ENCODE data around the gene TRIM7. TPM values are rescaled to one million over a fixed set of nuclear protein-coding genes. Genes with fewer than 3 reads are reported as not detected.
A peak's percentile ranks its signal among the peaks of the same experiment; 100 is the strongest.

TRIM7 gene
- 0.27 TPM for total RNA-seq

DNA sequence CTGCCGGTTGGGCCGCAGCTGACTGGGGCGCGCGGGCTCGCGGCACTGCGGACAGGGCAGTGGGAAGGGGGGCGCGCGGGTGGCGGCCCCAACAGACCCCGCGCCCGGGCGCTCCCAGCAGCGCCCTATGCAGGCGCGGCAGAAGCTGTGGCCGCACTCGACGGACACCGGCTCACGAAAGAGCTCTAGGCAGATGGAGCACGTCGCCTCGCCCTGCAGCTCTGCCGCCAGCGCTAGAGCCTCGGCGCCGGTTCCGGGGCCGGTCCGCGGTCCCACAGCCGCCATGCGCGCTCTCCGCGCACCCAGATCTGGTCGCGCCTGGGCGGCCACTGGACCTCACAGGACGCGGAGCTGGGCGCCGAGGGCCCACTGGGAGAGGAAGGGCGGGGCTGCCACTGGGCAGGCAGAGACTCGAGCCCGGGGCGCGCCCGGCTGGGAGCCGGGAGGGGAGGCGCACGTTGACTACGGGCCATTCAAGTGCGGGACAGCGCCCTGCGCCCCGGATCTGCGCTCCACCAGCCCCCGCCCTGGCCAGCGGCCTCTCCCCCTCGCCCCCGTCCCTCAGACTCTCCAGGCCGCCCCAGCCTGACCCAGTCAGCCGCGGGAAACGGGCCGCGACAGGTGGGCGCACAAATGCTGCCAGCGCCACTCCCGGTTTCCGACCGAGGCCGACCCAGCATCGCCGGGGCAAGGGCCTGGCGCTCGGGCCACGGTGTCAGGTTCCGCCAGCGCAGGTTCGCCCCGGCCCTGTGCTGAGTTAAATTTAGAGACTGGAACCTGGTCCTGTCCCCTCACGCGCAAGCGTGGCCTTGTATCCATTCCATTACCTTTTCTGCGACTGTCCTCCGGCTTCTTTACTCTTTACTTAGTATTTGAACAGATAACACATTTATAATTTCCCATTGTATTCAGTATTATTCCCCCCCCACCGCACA is at the start of gene TRIM7:
Gene TRIM7, minus strand, starts transcription at position 371 of the 935 bp plus-strand sequence. Its CDS starts 86 bp downstream, at position 285.
- DNase-seq (ENCODE audit: low read depth in 2 of 3, low spot score in 2 of 3), result no peak

DNA sequence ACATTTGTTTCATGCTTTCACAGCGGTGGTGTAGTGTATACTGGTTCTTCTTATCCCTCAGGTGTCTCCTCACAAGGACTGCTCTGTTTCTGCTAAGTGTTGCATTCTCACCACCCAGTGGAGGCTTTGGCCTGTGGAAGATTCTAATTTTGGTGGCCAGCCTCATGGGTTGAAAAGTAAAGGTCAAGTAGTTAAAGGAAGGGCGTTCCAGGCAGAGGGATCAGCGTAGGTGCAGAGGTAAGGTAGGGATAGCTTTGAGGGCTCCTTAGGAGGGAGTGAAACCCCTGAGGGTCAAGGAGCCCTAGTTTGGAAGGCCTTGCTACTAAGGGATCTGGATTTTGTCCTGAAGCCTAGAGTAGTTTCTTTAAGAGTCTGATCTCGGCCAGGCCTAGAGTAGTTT is 43.3 kb upstream of the TRIM7 start:
- no peak for DNase-seq (ENCODE audit: low read depth in 2 of 3, low spot score in 2 of 3)

DNA sequence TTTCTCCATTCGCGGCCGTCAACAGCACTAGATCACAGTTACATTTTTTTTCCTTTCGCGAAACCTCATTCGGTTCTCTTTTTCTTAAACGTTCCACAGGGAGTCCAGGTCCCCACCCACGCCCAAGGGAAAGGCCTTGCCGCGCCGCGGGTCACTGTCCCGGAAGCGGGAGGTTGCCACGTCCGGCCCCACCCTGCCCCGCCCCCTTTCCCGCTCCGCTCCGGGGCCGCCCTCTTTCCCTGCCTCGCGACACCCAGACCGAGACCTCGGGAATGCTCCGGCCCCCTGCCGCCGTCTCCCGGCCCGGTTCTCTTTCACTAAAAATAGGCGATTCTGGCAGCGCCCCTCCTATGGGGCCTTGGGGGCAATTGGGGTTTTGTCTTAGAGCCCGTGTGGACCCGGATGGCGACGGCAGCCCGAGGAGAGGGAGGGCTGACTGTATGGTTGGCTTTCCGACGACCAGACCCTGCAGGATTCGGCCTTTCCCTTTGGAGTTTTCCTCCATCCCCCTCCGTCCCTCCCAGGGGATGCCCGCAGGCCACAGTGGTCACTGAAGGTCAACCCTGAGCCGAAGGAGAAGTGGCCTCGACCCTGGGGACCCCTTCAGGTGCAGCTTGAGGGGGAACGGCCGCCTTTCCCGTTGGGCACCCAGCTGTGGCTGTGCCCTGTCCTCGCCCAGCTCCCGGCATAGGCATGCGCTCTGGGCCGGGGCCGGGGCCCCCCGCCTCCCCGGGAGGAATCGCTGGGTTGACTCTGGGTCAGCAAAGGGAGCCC is 41.5 kb upstream of the TRIM7 start:
- DNase-seq (ENCODE audit: low read depth in 2 of 3, low spot score in 2 of 3), result peak in 2 of 3 donors; percentile 62 to 73

DNA sequence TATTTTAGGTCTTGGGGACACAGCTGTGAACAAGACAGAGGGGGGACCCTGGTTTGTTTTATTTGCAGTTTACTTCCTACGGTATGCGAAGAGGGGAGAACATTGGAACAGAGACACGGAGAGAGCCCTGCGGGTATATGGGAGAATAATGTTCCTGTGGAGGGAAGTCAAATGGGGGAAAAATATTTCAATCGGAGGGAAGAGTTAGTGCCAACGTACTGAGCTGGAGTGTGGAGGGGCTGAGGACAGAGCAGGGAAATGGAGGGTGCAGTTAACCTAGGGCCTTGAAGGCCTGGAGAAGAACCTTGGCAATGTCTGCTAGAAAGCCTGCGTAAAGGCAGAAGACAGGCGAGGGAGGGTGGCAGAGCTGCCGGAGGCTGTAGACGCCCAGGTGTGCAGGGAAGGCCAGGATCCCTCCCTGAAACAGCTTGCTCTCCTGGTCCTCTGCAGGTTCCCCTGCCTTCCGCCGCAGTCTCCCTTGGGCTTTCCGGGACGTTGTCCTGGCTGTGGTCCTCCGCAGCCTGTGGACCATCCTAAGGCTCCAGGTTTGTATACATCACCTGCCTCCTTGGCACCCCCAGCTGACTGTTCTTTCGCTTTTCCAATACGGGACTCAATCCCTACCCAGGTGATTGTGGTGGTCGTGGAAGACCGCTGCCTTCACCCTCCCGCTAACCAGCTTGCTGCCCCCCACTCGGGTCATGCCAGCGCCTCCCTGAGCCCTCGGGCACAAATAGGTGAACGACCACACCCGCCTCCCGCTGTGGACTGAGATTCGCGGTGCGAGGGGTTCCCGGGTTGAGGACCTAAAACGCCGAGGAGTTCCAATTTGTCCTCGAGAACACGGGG is 40.7 kb upstream of the TRIM7 start:
- no peak for DNase-seq (ENCODE audit: low read depth in 2 of 3, low spot score in 2 of 3)

DNA sequence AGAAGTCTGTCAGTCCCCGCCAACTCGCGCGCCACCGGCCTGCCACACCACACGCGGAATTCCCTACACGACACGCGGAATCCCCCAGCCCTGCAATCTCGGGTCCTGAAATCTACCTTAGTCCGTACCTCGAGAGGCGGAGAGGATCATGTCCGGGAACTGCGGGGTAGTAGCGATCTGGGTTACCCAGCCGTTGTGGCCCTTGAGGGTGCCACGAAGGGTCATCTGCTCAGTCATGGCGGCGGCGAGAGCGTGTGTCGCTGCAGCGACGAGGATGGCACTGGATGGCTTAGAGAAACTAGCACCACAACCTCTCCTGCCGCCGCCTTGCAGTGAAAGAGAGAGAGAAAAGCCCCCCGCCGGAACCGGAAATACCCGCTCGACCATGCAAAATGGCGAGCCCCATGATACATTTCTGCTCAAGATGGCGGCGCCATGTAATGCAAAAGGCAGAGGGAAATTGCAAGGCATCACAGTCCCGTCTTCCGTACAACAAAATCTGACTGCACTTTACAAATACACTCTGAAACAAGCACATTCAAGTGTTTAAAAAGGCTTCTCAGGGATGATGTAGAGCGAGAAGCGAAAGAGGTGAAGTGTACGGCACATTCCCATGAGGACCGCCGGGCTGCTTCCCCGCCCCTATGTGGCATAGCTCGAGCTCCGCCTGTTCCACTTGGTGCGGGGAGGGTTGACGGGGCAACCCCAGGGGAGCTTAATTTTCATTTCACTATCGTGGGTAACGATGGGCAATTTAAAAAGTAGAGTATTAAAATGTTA is 38.8 kb upstream of the TRIM7 start, which contains the start of gene RACK1:
Gene RACK1, minus strand, starts transcription at position 343 of the 780 bp plus-strand sequence. Its CDS starts 106 bp downstream, at position 237.
- peak; percentile 80 to 95 (median 93) for DNase-seq (ENCODE audit: low read depth in 2 of 3, low spot score in 2 of 3)

DNA sequence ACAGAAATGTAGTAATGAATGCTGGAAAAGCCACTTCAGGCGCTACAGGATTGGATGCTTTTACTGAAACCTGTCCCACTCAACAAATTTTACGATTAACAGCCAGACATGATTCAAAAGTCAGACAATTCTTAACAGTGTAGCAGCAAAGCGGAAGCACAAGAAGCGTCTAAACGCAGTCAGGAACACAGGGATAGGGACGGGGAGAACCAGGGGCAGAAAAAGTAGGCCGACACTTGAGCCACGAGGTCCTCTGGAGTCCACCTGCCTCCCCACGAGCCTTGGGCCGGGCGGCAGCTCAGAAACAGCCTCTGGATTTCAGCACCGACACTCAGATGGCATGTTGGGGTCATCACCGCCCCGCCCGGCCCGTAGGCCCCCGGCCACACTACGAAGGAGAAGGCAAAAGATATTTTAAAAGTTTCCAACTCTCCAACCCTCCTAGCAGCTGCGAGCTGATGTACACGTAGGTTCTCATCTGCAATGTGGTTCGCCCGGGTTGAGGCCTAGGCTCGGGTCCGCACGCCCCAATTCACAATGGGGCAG is 38.1 kb upstream of the TRIM7 start:
- no peak for DNase-seq (ENCODE audit: low read depth in 2 of 3, low spot score in 2 of 3)

DNA sequence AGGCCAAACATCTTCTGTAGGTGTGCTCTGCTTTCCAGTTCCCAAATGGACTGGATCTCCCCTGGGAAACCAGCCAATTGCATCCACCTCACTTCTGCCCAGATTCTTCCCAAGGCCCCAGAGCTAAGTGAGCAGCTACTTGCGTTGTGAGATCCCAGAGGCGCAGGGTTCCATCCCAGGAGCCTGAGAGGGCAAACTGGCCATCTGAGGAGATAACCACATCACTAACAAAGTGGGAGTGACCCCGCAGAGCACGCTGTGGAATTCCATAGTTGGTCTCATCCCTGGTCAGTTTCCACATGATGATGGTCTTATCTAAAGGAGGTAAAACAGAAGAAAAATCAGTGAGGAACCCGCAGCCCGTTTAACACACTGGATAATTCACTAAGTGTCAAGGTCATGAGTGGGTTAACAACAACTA is 37.0 kb upstream of the TRIM7 start:
- no peak for DNase-seq (ENCODE audit: low read depth in 2 of 3, low spot score in 2 of 3)

DNA sequence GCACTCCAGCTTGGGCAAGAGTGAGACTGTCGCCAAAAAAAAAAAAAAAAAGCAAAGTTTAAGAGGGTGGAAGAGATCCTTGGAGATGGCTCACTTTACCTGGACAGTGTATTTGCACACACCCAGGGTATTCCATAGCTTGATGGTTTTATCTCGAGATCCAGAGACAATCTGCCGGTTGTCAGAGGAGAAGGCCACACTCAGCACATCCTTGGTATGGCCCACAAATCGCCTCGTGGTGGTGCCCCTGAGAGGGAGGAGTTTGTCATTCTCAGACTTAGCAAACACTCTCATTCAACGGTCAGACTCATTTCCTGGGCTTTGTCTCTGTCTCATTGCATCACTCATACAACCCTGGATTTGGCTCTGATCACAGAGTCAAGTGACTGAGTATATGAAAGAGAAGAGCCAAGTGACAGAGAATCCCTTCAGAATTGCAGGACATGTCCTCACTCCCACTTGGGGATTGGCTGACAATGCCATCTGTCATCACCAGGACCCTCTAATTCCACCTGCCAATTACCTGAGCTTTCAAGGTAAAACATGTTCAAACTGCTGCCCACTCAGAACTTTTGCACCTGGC is 36.5 kb upstream of the TRIM7 start:
- DNase-seq (ENCODE audit: low read depth in 2 of 3, low spot score in 2 of 3), result peak in 2 of 3 donors; percentile 48 to 51

DNA sequence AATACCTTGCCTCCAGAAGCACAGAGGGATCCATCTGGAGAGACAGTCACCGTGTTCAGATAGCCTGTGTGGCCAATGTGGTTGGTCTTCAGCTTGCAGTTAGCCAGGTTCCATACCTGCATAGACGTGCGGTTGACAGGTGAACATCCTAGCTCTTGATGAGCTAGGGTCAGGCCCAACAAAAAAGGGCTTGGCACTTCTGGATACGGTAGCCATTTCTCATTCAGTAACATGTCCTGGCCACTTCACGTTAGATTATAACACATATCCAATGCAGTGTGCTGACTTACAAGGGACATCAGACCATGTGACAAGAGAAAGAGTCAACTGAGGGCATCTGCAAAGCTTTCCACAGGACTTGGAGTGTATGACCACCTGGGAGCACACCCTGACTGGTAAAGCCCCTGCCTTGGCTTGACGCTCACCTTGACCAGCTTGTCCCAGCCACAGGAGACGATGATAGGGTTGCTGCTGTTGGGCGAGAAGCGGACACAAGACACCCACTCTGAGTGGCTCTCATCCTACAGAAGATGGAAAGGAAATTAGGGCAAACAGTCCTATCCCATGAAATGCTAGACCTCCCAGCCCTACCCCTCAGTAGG is 34.2 kb upstream of the TRIM7 start:
- DNase-seq (ENCODE audit: low read depth in 2 of 3, low spot score in 2 of 3), result no peak

DNA sequence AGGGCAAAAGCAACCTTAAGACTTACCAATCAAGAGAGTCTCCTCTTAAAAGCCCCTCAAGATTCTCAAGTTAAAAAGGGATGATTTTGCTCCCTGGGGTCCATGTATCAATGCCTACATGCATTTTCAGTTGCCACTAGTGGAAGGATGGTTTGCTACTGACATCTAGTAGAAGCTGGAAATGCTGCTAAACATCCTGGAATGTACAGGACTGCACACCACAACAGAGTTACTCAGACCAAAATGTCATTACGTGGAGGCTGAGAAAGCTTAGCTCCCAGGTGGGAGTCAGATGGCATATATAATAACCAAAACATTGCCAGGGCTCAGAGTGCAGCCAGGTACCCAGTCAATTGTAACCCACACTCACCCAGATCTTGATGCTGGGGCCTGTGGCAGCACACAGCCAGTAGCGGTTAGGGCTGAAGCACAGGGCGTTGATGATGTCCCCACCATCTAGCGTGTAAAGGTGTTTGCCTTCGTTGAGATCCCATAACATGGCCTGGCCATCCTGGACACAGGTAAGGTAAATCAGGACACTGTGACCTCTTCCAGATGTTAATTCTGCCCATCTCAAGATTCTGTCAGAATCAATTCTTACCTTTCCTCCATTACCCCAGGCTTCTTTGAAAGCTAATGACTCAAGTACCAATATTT is 32.9 kb upstream of the TRIM7 start:
- no peak for DNase-seq (ENCODE audit: low read depth in 2 of 3, low spot score in 2 of 3)

DNA sequence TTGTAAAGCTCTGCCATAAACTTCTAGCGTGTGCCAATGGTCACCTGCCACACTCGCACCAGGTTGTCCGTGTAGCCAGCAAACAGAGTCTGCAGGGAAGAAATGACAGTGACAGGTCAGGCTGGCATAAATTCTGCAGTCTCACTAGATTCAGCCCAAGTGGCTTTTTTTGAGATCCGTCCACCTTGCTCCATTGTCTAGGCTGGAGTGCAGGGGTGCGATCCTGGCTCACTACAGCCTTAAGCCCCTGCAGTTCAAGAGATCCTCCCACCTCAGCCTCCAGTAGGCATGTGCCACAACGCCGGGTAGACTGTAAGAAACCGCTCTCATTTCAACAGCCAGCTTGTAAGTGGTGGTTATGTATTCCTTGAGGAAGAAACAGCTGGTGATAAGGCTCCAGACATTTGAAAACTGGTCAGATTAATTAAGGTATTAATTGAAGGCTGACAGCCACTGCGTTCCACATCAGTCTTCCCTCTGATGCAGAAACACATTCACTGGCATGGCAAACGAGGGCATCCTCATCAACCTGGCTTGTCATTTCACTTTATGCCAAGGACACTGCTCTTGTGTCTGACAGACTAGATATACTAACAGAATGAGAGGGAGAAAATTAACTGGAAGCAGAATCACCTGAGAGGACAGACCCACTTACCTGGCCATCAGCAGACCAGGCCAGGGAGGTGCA is 32.1 kb upstream of the TRIM7 start:
- DNase-seq (ENCODE audit: low read depth in 2 of 3, low spot score in 2 of 3), result no peak

DNA sequence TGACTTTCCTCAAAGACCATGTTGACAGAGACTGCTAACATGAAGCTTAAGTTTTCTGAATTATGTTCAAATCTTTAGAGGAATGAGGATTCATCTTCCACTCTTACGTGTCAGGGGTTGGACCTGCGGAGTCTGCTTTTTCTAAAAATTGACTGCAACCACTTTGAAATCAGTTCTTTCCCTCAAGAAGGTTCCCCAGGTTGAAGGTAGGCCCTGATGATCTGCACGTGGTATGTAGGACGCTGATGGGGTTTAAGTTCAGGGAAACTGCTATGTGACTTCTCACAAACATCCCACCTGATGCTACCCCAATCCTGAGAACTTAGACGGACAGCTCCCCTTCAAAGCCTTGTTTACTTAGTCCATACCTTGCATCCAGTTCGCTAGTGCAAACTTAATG is 31.5 kb upstream of the TRIM7 start:
- DNase-seq (ENCODE audit: low read depth in 2 of 3, low spot score in 2 of 3), result no peak

DNA sequence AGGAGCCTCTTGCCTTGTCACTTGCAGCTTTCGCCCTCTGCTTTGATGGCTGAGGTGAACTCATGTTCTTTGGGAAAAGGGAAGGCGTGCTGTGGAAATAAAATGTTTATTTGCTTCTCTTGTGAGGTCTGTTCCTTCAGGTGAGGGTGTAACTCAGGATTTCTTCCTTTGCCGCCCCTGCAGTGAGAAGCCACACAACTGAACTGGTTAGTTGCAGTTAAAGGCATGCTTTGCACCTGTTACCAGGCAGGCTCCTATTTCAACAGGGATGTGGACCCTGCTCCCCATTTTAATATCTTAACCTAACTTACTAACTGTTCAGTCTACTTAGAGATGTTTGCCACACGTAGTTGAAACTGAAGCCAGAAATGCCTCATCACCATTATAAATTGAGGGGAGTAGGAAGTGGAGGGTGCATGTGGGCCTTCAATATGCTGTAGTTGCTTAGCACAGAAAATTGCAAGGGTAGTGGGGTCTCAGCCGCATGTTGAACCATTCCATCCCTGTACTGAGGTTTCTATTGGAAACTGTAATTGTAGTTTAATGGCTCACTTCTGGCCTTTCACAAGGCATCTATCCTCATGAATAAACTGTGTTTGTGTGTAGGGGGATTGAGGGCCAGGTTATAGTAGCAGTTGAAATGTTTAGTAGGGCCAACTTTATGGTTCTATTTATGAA is 30.8 kb upstream of the TRIM7 start:
- no peak for DNase-seq (ENCODE audit: low read depth in 2 of 3, low spot score in 2 of 3)

DNA sequence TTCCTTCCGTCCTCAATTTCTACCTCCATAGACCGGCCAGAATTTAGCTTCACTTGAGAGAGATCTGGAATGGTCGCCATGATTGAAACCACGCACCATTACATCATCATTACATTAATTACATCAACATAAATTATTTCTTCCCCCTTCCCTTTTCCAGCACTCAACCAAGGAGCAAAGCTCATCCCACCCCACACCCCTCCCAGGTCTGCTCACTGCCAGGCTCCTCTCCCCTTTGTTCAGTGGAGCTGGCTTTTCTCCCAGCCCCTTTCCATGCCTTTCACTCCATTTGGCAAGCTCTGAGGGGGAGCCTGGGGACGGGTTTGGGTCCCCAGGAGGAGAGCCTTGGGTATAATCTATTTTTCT is 30.3 kb upstream of the TRIM7 start:
- no peak for DNase-seq (ENCODE audit: low read depth in 2 of 3, low spot score in 2 of 3)

DNA sequence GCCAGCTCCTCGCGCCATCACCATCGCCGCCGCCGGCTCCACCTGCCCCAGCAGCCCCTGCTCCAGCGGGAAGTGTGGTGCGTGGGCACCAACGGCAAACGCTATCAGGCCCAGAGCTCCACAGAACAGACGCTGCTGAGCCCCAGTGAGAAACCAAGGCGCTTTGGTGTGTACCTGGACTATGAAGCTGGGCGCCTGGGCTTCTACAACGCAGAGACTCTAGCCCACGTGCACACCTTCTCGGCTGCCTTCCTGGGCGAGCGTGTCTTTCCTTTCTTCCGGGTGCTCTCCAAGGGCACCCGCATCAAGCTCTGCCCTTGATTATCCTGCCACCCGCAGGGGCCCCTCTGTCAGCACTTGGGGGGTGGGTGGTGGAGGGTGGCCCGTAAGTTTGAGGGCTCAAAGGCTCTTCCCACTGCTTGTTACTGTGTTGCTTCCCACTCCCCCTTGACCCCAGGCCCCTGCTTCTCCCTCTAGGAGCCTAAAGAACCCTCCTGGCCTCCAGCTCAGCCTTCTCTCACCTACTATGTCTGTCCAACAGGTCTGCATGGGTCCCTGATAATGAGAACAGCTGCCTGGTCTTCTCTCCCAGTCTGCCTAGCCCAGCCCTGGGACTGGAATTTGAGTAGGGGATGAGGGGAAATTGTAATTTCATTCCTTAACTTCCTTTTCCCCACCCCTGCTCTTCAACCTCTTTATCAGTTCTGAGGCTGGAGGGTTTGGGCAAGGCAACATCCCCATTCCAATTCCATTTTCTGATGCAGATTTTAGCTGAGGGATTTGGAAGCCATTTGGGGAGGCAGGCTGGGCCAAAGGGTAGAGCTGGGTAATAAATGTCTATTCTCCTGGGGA is 29.7 kb upstream of the TRIM7 start:
- no peak for DNase-seq (ENCODE audit: low read depth in 2 of 3, low spot score in 2 of 3)

DNA sequence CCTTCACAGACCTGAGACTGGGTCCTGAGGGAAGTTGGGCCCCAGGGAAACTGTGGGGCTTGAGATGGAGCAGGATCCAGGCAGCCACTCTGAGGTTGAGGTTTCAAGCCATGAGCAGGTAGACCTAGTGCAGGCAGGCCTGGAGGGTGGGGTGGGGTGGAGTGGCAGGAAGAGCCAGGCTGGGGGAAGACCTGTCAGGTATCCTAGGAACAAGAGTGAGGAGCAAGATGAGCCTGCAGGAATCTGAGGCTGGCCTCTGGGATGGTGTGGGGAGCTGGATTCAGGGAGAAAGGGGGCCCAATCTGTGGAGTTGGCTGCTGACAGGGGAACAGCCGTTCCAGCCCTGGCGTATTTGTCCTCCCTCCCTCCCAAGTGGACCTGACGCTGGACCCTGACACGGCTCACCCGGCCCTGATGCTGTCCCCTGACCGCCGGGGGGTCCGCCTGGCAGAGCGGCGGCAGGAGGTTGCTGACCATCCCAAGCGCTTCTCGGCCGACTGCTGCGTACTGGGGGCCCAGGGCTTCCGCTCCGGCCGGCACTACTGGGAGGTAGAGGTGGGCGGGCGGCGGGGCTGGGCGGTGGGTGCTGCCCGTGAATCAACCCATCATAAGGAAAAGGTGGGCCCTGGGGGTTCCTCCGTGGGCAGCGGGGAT is 28.9 kb upstream of the TRIM7 start:
- DNase-seq (ENCODE audit: low read depth in 2 of 3, low spot score in 2 of 3), result no peak

Measured in hematopoietic multipotent progenitor cell (in vitro differentiated cells).